GM19328 (cell line): ENCODE data around the gene ST8SIA4.
"Not testable (repeated sequence)": the region's sequence is repeated elsewhere in the genome, so short reads cannot be mapped to it uniquely, and the experiment has no call there.

Experiments
- ATAC-seq: cut with Tn5 transposase; IDR thresholded peaks from one replicate; pipeline ENCODE4 v1.9.1; 2021; ENCODE audit warnings: mild to moderate bottlenecking, moderate library complexity; ENCODE audit not compliant: unreplicated experiment

ST8SIA4 gene

GRCh38 chr5:100788417-100788816 is 114.7 kb downstream of the ST8SIA4 start:
- ATAC-seq = no peak

GRCh38 chr5:100787648-100788047 is 115.4 kb downstream of the ST8SIA4 start:
- ATAC-seq = peak; percentile 67

GRCh38 chr5:100785536-100785935 is 117.5 kb downstream of the ST8SIA4 start:
- ATAC-seq = not testable (repeated sequence)

- ATAC-seq = peak; percentile 81
Measured at GRCh38 chr5:100780376-100780870, 122.7 kb downstream of the ST8SIA4 start.

GRCh38 chr5:100779669-100780375 is 123.3 kb downstream of the ST8SIA4 start:
- ATAC-seq = peak; percentile 28

- peak; percentile 59 for ATAC-seq
Measured at GRCh38 chr5:100777680-100778300, 125.3 kb downstream of the ST8SIA4 start.

GRCh38 chr5:100775533-100775855 is 127.6 kb downstream of the ST8SIA4 start:
- ATAC-seq = no peak

GRCh38 chr5:100772548-100772947 is 130.5 kb downstream of the ST8SIA4 start:
- no peak for ATAC-seq

GRCh38 chr5:100772006-100772405 is 131.1 kb downstream of the ST8SIA4 start:
- no peak for ATAC-seq

- no peak for ATAC-seq
Measured at GRCh38 chr5:100771181-100771580, 131.9 kb downstream of the ST8SIA4 start.

GRCh38 chr5:100768221-100768620 is 134.9 kb downstream of the ST8SIA4 start:
- no peak for ATAC-seq

- ATAC-seq = no peak
Measured at GRCh38 chr5:100762995-100763394, 140.1 kb downstream of the ST8SIA4 start.

- ATAC-seq = no peak
Measured at GRCh38 chr5:100762108-100762507, 141.0 kb downstream of the ST8SIA4 start.

- no peak for ATAC-seq
Measured at GRCh38 chr5:100761192-100761591, 141.9 kb downstream of the ST8SIA4 start.

GRCh38 chr5:100760688-100761087 is 142.4 kb downstream of the ST8SIA4 start:
- no peak for ATAC-seq

- no peak for ATAC-seq
Measured at GRCh38 chr5:100758780-100759179, 144.3 kb downstream of the ST8SIA4 start.

GRCh38 chr5:100758306-100758705 is 144.8 kb downstream of the ST8SIA4 start:
- ATAC-seq = no peak

GRCh38 chr5:100757618-100758017 is 145.5 kb downstream of the ST8SIA4 start:
- ATAC-seq = no peak
